CD14-positive monocyte (primary cell): ENCODE data around the gene MEF2D. TPM values are rescaled to one million over a fixed set of nuclear protein-coding genes. Genes with fewer than 3 reads are reported as not detected.

ENCODE experiments used
- DNase-seq, 3 donors: peaks; one replicate each; pipeline ENCODE4 v3.0.0-alpha.2; 2011 to 2022
- H2AFZ ChIP-seq: 2 replicates; pipeline ENCODE4 v1.6.0; 2012; ENCODE audit warnings: mild to moderate bottlenecking, low read depth, low read length, inconsistent platforms; ENCODE audit not compliant: insufficient read depth, poor library complexity, severe bottlenecking
- H3K27ac ChIP-seq, 2 donors: 1 replicate in 1 of 2; 2 replicates in 1 of 2; pipeline ENCODE4 v1.5.1; 2012 to 2013; ENCODE audit warnings: low read length in 2 of 2, control low read depth in 1 of 2, inconsistent platforms in 1 of 2, low read depth in 1 of 2, mild to moderate bottlenecking in 1 of 2
- H3K27me3 ChIP-seq, 2 donors: one replicate each; pipeline versions ENCODE4 v1.6.0 to v1.6.1; 2011 to 2013; ENCODE audit warnings: low read length in 2 of 2; ENCODE audit not compliant: control insufficient read depth in 2 of 2, insufficient read depth in 2 of 2
- H3K36me3 ChIP-seq, 2 donors: replicated peaks in 1 of 2; 1 replicate in 1 of 2; 2 replicates in 1 of 2; pipeline versions ENCODE4 v1.5.1 to v1.6.1; 2012 to 2013; ENCODE audit warnings: low read length in 2 of 2, control low read depth in 1 of 2, inconsistent platforms in 1 of 2, mild to moderate bottlenecking in 1 of 2; ENCODE audit not compliant: insufficient read depth in 2 of 2, control insufficient read depth in 1 of 2
- H3K4me1 ChIP-seq, 2 donors: 1 replicate in 1 of 2; 2 replicates in 1 of 2; pipeline versions ENCODE4 v1.5.1 to v1.6.1; 2012 to 2013; ENCODE audit warnings: low read length in 2 of 2, control low read depth in 1 of 2, inconsistent platforms in 1 of 2, mild to moderate bottlenecking in 1 of 2, moderate library complexity in 1 of 2; ENCODE audit not compliant: insufficient read depth in 2 of 2, control insufficient read depth in 1 of 2
- H3K4me2 ChIP-seq: replicated peaks from 2 replicates; pipeline ENCODE3; 2012; ENCODE audit warnings: low read length, moderate library complexity, mild to moderate bottlenecking; ENCODE audit not compliant: poor library complexity, severe bottlenecking; ENCODE audit errors: extremely low read depth
- H3K4me3 ChIP-seq, 3 experiments: fragments of 200-600 bp in 1 of 3; sonication (generic) in 1 of 3; replicated peaks in 1 of 3; 1 replicate in 2 of 3; 2 replicates in 1 of 3; pipeline ENCODE4 v1.5.1; 2011 to 2013; ENCODE audit warnings: low read length in 3 of 3, mild to moderate bottlenecking in 3 of 3, control low read depth in 2 of 3, low read depth in 2 of 3, inconsistent platforms in 1 of 3, moderate library complexity in 1 of 3
- H3K79me2 ChIP-seq: 2 replicates; pipeline ENCODE4 v1.6.0; 2012; ENCODE audit warnings: mild to moderate bottlenecking, control low read depth, inconsistent platforms, low read length, moderate library complexity; ENCODE audit not compliant: insufficient read depth
- H3K9ac ChIP-seq: 2 replicates; pipeline ENCODE4 v1.6.0; 2017; ENCODE audit warnings: low read length, mild to moderate bottlenecking; ENCODE audit not compliant: insufficient read depth, poor library complexity, severe bottlenecking
- H3K9me3 ChIP-seq, 2 donors: replicated peaks in 1 of 2; 1 replicate in 1 of 2; 2 replicates in 1 of 2; pipeline versions ENCODE4 v1.5.1 to v1.6.1; 2012 to 2013; ENCODE audit warnings: low read length in 2 of 2, control low read depth in 1 of 2; ENCODE audit not compliant: control insufficient read depth in 1 of 2, insufficient read depth in 1 of 2
- H4K20me1 ChIP-seq: 2 replicates; pipeline ENCODE4 v1.6.0; 2012; ENCODE audit warnings: mild to moderate bottlenecking, low read length, control low read depth, moderate library complexity; ENCODE audit not compliant: insufficient read depth
- H3K27ac Mint-ChIP-seq, 7 donors: one replicate each; pipeline ENCODE4 v1.8.0; 2020; ENCODE audit warnings: mild to moderate bottlenecking in 7 of 7, mixed read lengths in 7 of 7, moderate library complexity in 6 of 7, inconsistent platforms in 2 of 7
- H3K27me3 Mint-ChIP-seq, 3 donors: one replicate each; pipeline ENCODE4 v1.8.0; 2021 to 2022; ENCODE audit warnings: low read depth in 3 of 3, mild to moderate bottlenecking in 3 of 3, mixed read lengths in 3 of 3, moderate library complexity in 3 of 3, inconsistent platforms in 1 of 3
- H3K36me3 Mint-ChIP-seq, 2 donors: one replicate each; pipeline ENCODE4 v1.8.0; 2020; ENCODE audit warnings: mixed read lengths in 2 of 2, inconsistent platforms in 1 of 2, mild to moderate bottlenecking in 1 of 2
- H3K4me1 Mint-ChIP-seq: one replicate; pipeline ENCODE4 v1.8.0; 2020; ENCODE audit warnings: mild to moderate bottlenecking, mixed read lengths
- H3K4me3 Mint-ChIP-seq, 2 donors: one replicate each; pipeline ENCODE4 v1.8.0; 2020; ENCODE audit warnings: mild to moderate bottlenecking in 2 of 2, mixed read lengths in 2 of 2, moderate library complexity in 1 of 2
- H3K9me3 Mint-ChIP-seq, 7 donors: one replicate each; pipeline ENCODE4 v1.8.0; 2020 to 2022; ENCODE audit warnings: mixed read lengths in 7 of 7, mild to moderate bottlenecking in 6 of 7, moderate library complexity in 6 of 7, inconsistent platforms in 2 of 7
- CTCF ChIP-seq: fragments of 200-600 bp; IDR thresholded peaks from one replicate; pipeline ENCODE4 v1.8.0; 2022; ENCODE audit warnings: antibody characterized with exemption, mild to moderate bottlenecking
- WGBS: methylation state at CpG from one replicate; pipeline ENCODE4 v1.1.5; 2013; ENCODE audit warnings: missing lambda C conversion rate; ENCODE audit not compliant: insufficient coverage; 5-methylcytosine and 5-hydroxymethylcytosine counted together
- intact Hi-C, 2 donors: fragments of 100-400 bp; cut with micrococcal nuclease; formaldehyde crosslinking; loops; one replicate each; pipeline versions ENCODE4 v1.15.0 to v1.15.1; 2023
- polyA plus RNA-seq, 3 donors: library from polyadenylated mRNA; depleted of rRNA in 1 of 3; unstranded in 2 of 3; stranded (reverse) in 1 of 3; fragments of 300-500 nt in 2 of 3; fragments of >200 nt in 1 of 3; fragmentation: Illumina TruSeq in 2 of 3; gene quantifications; 1 replicate in 2 of 3; 2 replicates in 1 of 3; pipeline ENCODE4 v1.2.3, GENCODE V29; 2012 to 2021

Gene MEF2D
- polyA plus RNA-seq, 3 donors = 4.5 to 66.4 (median 8.0) TPM

- Histone ChIP-seq H3K4me2 (peak overlapping the region; percentile 96), H3K27ac (peak overlapping the region; percentile 94 to 98), H3K9ac (peak overlapping the region; percentile 98), H3K79me2 (peaks cover 60% of the 10 kb centered on the region), H3K9me3 (no peaks in the 10 kb centered on the region), H3K36me3 (no peaks in the 10 kb centered on the region), H4K20me1 (peaks cover 16% of the 10 kb centered on the region), H3K4me1 (peaks cover 62 to 76% of the 10 kb centered on the region in 2 donors), H3K27me3 (no peaks in the 10 kb centered on the region), H2AFZ (no peak overlapping the region), H3K4me3 (peak overlapping the region in 1 of 3 experiments; percentile 99)
- peaks cover 55% of the 10 kb centered on the region for H3K4me1 Mint-ChIP-seq
- peak in 1 of 3 donors; percentile 33 for DNase-seq
- WGBS = 46% methylated on average over 3 of the region's 5 CpGs
- no peak for TF ChIP-seq CTCF
- intact Hi-C loops = loop anchor here in 1 of 2 donors (5.0 to 10.0 kb wide), 3 partner anchors 48 to 243 kb away; partner anchors contain the start of genes ISG20L2 and METTL25B
- peak overlapping the region; percentile 95 to 100 (median 99) for H3K27ac Mint-ChIP-seq
- H3K4me3 Mint-ChIP-seq = peak overlapping the region; percentile 81 to 89
- H3K9me3 Mint-ChIP-seq = peaks cover 0 to 3% (median 0%) of the 10 kb centered on the region in 7 donors
- H3K36me3 Mint-ChIP-seq = no peaks in the 10 kb centered on the region
- no peaks in the 10 kb centered on the region for H3K27me3 Mint-ChIP-seq
Observed at GRCh38 chr1:156503698-156504437, 3.3 kb upstream of the MEF2D start.

GRCh38 chr1:156502894-156503697 is 2.5 kb upstream of the MEF2D start:
- Histone ChIP-seq H3K79me2 (peaks cover 68% of the 10 kb centered on the region), H3K4me1 (peaks cover 62 to 76% of the 10 kb centered on the region in 2 donors), H3K9ac (peak overlapping the region; percentile 98), H3K27ac (peak overlapping the region; percentile 94 to 98), H4K20me1 (peaks cover 24% of the 10 kb centered on the region), H3K9me3 (no peaks in the 10 kb centered on the region), H3K4me2 (peak overlapping the region; percentile 96), H3K27me3 (no peaks in the 10 kb centered on the region), H3K36me3 (no peaks in the 10 kb centered on the region), H3K4me3 (peak overlapping the region in 2 of 3 experiments; percentile 27 to 99), H2AFZ (no peak overlapping the region)
- Mint-ChIP-seq H3K4me1 (peaks cover 55% of the 10 kb centered on the region), H3K4me3 (peak overlapping the region; percentile 81 to 89), H3K27ac (peak overlapping the region; percentile 95 to 100 (median 99)), H3K27me3 (no peaks in the 10 kb centered on the region), H3K9me3 (peaks cover 0 to 3% (median 0%) of the 10 kb centered on the region in 7 donors), H3K36me3 (peaks cover 0 to 2% of the 10 kb centered on the region in 2 donors)
- intact Hi-C loops = loop anchor here in 1 of 2 donors (5.0 to 10.0 kb wide), 3 partner anchors 49 to 244 kb away; partner anchors contain the start of genes ISG20L2 and METTL25B
- DNase-seq = peak; percentile 70 to 77 (median 76)
- no peak for TF ChIP-seq CTCF
- WGBS = 25% methylated on average over 4 of the region's 12 CpGs
